GM21526 (cell line): Measurements from ENCODE around the gene MOCS3.

Experiments
- ATAC-seq: cut with Tn5 transposase; IDR thresholded peaks from one replicate; pipeline ENCODE4 v1.9.1; 2021; ENCODE audit warnings: moderate library complexity; ENCODE audit not compliant: unreplicated experiment, low FRiP score

The MOCS3 gene

GRCh38 chr20:51008718-51009117, 50.1 kb downstream of the MOCS3 start:
- no peak for ATAC-seq

- no peak for ATAC-seq
These were observed 50.9 kb downstream of the MOCS3 start for GRCh38 chr20:51009303-51010042.

- ATAC-seq: no peak
These were observed 51.4 kb downstream of the MOCS3 start for GRCh38 chr20:51010043-51010365.

- ATAC-seq: no peak
These were observed 52.3 kb downstream of the MOCS3 start for GRCh38 chr20:51010932-51011331.

GRCh38 chr20:51011479-51011878, 52.9 kb downstream of the MOCS3 start:
- no peak for ATAC-seq

- no peak for ATAC-seq
These were observed 53.7 kb downstream of the MOCS3 start for GRCh38 chr20:51012357-51012756.
